ENCODE measurements around the gene RBM42. TPM values are rescaled to one million over a fixed set of nuclear protein-coding genes. Genes with fewer than 3 reads are reported as not detected.
A peak's percentile ranks its signal among the peaks of the same experiment; 100 is the strongest.

The RBM42 gene
- total and polyA plus RNA-seq, 2 of the 13 experiments (the other 11 are each of a cell fraction or from before 2014, with no cell fraction given): 27.2 to 55.3 TPM

GRCh38 chr19:35643255-35644205 is 14.7 kb downstream of the RBM42 start (continued):
- TF ChIP-seq ZNF770 (CRISPR knock-in tag; IDR thresholded peaks at IDR 0.05) (no peak), FOXM1 (CRISPR knock-in tag; IDR thresholded peaks at IDR 0.05) (no peak), AGO1 (IDR thresholded peaks at IDR 0.05; ENCODE audit: low read depth, low read length, poor library complexity, severe bottlenecking) (no peak), NR2F6 (IDR thresholded peaks at IDR 0.05) (no peak), NR2F6 (CRISPR knock-in tag; IDR thresholded peaks at IDR 0.05) (no peak), ZNF572 (CRISPR knock-in tag; IDR thresholded peaks at IDR 0.05) (no peak), ZNF138 (CRISPR knock-in tag; IDR thresholded peaks at IDR 0.05; ENCODE audit: low read depth) (no peak), RAD21 (CRISPR knock-in tag; IDR thresholded peaks at IDR 0.05) (peak; percentile 68), ZNF564 (CRISPR knock-in tag; IDR thresholded peaks at IDR 0.05) (0 out of 2 replicates have a peak, but pooled peaks have one; percentile 56), FOSL2 (CRISPR knock-in tag; IDR thresholded peaks at IDR 0.05) (no peak; the same call in 1 of the 2 replicates), CC2D1A (CRISPR knock-in tag; IDR thresholded peaks at IDR 0.05) (0 out of 2 replicates have a peak, but pooled peaks have one; percentile 14), YEATS4 (CRISPR knock-in tag; IDR thresholded peaks at IDR 0.05; ENCODE audit: borderline replicate concordance) (peak; percentile 74; the same call in 1 of the 2 replicates), ISX (CRISPR knock-in tag; conservative IDR thresholded peaks at IDR 0.05) (no peak), NPAS2 (CRISPR knock-in tag; IDR thresholded peaks at IDR 0.05; ENCODE audit: borderline replicate concordance) (no peak), SP4 (CRISPR knock-in tag; IDR thresholded peaks at IDR 0.05) (peak; percentile 87), RCOR2 (CRISPR knock-in tag; IDR thresholded peaks at IDR 0.05) (no peak), ZNF446 (CRISPR knock-in tag; IDR thresholded peaks at IDR 0.05) (peak; percentile 93)
- TF ChIP-seq, protein P1, sequence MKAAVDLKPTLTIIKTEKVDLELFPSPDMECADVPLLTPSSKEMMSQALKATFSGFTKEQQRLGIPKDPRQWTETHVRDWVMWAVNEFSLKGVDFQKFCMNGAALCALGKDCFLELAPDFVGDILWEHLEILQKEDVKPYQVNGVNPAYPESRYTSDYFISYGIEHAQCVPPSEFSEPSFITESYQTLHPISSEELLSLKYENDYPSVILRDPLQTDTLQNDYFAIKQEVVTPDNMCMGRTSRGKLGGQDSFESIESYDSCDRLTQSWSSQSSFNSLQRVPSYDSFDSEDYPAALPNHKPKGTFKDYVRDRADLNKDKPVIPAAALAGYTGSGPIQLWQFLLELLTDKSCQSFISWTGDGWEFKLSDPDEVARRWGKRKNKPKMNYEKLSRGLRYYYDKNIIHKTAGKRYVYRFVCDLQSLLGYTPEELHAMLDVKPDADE (CRISPR knock-in tag; IDR thresholded peaks at IDR 0.05): 0 out of 2 replicates have a peak, but pooled peaks have one; percentile 72
- TF ChIP-seq, protein P2, sequence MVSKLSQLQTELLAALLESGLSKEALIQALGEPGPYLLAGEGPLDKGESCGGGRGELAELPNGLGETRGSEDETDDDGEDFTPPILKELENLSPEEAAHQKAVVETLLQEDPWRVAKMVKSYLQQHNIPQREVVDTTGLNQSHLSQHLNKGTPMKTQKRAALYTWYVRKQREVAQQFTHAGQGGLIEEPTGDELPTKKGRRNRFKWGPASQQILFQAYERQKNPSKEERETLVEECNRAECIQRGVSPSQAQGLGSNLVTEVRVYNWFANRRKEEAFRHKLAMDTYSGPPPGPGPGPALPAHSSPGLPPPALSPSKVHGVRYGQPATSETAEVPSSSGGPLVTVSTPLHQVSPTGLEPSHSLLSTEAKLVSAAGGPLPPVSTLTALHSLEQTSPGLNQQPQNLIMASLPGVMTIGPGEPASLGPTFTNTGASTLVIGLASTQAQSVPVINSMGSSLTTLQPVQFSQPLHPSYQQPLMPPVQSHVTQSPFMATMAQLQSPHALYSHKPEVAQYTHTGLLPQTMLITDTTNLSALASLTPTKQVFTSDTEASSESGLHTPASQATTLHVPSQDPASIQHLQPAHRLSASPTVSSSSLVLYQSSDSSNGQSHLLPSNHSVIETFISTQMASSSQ (IDR thresholded peaks at IDR 0.05; ENCODE audit: low read depth): no peak
- TF ChIP-seq, protein P2 (CRISPR knock-in tag; IDR thresholded peaks at IDR 0.05; ENCODE audit: borderline replicate concordance): no peak
- TF ChIP-seq, protein P3, sequence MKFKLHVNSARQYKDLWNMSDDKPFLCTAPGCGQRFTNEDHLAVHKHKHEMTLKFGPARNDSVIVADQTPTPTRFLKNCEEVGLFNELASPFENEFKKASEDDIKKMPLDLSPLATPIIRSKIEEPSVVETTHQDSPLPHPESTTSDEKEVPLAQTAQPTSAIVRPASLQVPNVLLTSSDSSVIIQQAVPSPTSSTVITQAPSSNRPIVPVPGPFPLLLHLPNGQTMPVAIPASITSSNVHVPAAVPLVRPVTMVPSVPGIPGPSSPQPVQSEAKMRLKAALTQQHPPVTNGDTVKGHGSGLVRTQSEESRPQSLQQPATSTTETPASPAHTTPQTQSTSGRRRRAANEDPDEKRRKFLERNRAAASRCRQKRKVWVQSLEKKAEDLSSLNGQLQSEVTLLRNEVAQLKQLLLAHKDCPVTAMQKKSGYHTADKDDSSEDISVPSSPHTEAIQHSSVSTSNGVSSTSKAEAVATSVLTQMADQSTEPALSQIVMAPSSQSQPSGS (CRISPR knock-in tag; IDR thresholded peaks at IDR 0.05): no peak; the same call in 1 of the 2 replicates
